Jurkat, Clone E6-1 (cell line): ENCODE results near the gene ANP32B. TPM values are rescaled to one million over a fixed set of nuclear protein-coding genes. Genes with fewer than 3 reads are reported as not detected.
"Not testable (repeated sequence)": the region's sequence is repeated elsewhere in the genome, so short reads cannot be mapped to it uniquely, and the experiment has no call there.

ENCODE experiments used
- DNase-seq: peaks from one replicate; pipeline ENCODE4 v3.0.0-alpha.2; 2011; ENCODE audit warnings: low read depth, low spot score
- H3K4me3 ChIP-seq: 2 replicates; pipeline ENCODE4 v1.5.1; 2011; ENCODE audit warnings: mild to moderate bottlenecking, low read length, control low read depth, moderate library complexity
- polyA plus RNA-seq: library from polyadenylated mRNA; unstranded; fragments of >200 nt; gene quantifications from one replicate; pipeline ENCODE4 v1.2.1, GENCODE V29; 2012; ENCODE audit warnings: missing spikeins; ENCODE audit not compliant: insufficient read length, insufficient read depth

Gene ANP32B
- polyA plus RNA-seq, result 656 TPM

DNA sequence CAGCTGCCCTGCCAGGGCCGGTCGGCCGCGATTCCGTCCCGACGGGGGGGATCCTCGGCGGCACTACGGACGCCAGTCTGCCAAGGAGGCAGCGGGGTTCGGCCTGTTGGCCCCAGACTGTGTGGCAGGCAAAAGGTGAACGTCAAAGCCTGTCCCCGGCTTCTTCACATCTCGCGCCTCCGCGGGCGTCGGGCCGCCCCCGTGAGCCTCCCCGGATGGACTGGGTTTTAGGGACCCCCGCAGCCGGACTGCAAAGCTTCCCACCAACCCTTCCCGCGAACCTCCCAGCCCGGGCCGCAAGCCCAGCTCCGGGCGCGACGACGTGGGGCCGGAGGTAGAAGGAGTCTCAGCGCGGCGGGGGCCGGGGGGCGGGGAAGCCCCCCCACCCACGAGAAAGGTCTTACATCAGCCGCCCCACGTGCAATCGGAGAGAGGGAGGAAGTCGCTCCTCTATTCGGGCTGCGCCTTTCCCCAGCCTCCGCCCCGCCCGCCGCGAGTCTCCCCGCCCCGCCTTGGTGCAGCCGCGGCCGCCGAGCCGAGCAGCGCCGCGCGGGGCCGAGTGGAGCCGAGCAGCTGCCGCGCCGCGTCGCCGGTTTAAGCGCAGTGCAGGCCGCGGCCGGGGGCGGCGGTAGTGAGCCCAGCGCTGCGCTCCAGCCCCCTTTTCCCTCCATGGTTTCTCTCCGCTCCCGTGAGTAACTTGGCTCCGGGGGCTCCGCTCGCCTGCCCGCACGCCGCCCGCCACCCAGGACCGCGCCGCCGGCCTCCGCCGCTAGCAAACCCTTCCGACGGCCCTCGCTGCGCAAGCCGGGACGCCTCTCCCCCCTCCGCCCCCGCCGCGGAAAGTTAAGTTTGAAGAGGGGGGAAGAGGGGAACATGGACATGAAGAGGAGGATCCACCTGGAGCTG is at the start of gene ANP32B:
Gene ANP32B (plus strand): TSS at position 659 of the 906 bp plus-strand sequence. CDS start 215 bp downstream, at position 874.
- peak; percentile 91 for DNase-seq
- peak within 1 kb of the TSS; percentile 77 for H3K4me3 ChIP-seq

DNA sequence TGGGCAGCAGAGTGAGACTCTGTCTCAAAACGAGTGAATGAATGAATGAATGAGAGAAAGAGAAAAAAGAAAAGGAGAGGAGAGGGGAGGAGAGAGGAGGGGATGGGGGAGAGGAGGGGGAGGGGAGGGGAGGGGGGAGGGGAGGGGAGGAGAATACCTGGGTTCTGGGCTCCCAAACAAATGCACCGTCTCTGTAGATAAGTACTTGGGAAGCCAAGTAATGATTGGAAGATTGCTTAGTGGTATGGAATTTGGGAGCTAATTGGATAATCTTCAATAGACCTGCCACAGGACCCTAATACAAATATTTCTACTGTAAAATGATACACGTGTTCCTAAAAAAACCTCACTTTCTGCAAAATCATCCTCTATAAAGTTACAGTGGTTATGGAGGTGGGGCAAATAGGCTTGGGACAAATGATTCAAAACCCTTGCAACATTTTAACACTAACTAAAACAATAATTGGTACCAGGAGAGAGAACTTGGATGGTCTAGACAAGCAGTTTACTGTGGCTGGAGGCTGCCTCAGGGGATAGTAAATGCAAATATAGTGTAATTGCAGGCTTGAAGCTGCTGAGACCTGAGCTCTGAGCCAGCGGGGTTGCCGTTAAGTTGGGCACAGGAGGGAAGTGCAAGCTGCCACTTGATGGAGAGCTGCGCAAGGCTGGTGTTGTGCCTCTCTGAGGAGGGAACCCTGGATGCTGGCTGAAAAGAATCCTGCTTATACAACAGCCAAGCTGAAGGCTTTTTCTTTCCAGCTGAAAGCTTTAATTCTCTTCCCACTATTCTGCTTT is 48.6 kb upstream of the ANP32B start:
- DNase-seq, result peak; percentile 66
- H3K4me3 ChIP-seq, result peak overlapping the region; percentile 5; the same call in 1 of the 2 replicates

DNA sequence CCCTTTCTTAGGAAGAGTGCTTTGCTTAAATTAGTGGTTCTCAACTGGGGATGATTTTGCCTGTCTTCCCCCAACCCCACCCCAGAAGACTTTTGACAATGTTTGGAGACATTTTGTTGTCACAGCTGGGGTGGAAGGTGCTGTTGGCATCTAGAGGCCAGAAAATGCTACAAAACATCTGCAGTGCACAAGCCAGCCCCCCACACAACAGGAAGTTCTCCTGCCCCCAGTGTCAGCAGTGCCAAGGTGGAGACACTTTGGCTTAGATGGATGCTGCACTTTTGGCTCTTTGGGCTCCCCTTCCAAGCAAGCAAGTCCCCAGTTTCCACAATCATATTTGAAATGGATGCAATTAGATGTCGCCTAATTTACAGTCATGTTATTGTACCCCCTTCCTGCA is 47.9 kb upstream of the ANP32B start:
- peak; percentile 45 for DNase-seq
- H3K4me3 ChIP-seq, result peak overlapping the region; percentile 5; the same call in 1 of the 2 replicates

DNA sequence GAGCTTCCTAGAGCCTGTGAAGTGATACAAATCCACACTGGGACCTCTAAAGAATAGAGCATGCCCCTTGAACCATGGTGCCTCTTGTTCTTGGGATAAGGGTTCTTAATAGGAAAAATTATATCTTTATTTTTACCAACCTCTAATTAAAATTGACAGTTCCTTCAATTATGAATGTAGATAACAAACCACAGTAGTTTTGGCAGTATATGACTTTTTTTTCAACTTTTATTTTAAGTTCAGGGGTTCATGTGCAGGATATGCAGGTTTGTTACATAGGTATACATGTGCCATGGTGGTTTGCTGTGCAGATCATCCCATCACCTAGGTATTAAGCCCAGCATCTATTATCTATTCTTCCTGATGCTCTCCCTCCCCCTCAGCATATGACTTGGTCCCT is 46.1 kb upstream of the ANP32B start:
- H3K4me3 ChIP-seq, result no peak overlapping the region
- DNase-seq, result no peak

DNA sequence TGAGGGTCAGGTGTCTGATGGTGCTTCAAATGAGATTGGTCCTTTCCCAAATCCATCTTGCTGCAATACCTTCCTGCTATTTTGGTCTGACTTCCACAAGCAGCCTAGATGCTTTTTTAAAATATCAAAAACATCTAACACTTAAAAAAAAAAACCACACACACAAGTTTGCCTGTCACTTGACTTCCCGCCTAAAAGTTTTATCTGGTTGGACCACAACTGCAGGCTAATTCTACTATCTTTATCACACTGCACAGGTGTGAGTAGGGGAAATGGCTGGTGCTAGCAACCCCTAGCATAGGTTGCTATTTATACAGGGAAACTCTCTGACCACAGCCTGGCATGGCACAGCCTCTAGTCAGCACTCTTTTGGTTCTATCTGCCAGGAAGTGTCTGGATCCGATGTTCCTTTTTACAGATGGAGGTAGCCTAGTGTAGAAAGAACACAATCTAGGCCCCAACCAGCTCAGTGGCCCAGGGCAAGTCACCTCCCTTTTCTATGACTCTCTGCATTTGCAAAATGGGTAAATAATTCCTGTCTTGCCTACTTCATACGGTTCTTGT is 45.0 kb upstream of the ANP32B start, which contains the start of gene HEMGN:
Gene HEMGN (minus strand): TSS at position 92 of the 564 bp plus-strand sequence. CDS start 36 bp downstream, at position 56.
- H3K4me3 ChIP-seq, result no peak within 1 kb of the TSS
- peak; percentile 99 for DNase-seq

DNA sequence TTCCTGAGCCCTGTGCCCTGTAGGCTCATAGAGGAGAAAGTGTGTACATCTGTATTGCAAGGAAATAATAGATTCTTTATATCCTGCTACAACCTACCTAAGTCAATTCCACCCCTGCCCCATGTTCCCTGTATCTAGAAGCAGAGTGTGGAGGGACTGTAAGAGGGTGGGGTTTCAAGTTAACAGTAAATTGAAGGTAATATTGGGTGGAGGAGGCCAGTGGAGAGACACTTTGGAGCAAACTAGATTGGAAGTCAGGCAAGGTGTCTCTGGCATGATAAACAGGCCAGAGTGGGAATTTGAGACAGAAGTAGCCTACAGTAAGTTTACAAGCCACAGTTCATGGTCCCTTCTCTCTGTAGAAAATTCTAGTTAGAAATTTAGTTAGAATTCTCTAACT is 42.9 kb upstream of the ANP32B start:
- no peak for DNase-seq

DNA sequence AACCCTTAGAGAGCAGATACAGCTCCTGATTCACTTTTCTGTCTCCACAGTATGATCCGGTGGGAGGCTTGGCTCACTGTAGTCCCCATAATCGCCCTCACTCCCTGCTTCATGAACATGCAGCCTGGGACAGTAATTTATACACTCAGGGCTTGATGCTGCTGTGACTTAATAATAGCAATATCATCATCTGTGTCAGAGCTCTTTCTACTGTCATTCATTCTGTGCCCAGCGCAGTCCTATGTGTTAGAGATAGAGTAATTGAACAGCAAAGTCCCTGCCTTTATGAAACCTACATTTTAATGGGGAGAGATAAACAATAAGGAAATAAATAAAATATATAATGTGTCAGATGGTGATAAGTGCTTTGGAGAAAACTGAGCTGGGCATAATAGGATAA is 42.4 kb upstream of the ANP32B start:
- no peak overlapping the region for H3K4me3 ChIP-seq
- no peak for DNase-seq

More for the DNA sequence above, 42.9 kb upstream of the ANP32B start:
- H3K4me3 ChIP-seq, result no peak overlapping the region

DNA sequence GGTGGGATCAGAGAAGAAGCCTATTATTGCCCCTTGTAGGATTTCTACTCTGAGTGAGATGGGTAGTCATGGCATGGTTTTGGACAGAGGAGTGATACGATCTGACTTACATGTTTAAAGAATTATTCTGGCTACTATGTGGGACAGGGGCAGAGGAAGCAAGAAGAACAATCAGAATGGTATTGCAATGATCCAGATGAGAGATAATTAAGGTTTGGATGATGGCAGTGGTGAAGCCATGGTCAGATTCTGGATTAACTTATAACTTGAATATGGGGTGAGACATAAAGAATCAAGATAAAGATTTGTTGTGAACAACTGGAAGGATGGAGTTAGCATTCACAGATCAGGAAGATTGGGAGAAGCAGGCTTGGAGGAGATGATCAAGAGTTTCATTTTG is 41.8 kb upstream of the ANP32B start:
- H3K4me3 ChIP-seq, result no peak overlapping the region
- DNase-seq, result no peak

DNA sequence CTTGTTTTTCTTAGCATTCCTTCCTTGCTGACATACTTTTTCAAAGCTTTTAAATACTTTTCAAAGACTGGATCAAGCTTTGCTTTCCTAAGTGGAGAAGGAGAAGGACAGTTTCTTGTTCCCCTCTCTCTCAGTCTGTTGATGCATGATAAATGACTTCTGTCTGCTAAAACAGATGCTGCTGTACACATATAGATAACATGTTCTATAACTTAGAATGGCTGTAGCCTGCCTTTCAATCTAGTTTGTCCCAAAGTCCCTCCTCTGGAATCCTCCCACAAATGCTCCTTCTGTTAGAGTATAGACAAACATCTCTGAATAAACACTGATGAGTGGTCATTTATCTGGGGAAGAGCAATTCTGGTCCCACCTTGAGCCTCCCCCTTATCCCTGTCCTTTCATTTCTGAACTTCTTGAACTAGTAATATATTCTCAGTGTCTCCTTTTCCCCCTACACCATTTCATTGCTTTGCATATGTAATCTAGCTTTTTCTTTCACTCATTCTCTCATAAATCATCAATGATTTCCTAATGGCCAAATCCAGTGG is 39.8 kb upstream of the ANP32B start:
- DNase-seq, result no peak
- no peak overlapping the region for H3K4me3 ChIP-seq

DNA sequence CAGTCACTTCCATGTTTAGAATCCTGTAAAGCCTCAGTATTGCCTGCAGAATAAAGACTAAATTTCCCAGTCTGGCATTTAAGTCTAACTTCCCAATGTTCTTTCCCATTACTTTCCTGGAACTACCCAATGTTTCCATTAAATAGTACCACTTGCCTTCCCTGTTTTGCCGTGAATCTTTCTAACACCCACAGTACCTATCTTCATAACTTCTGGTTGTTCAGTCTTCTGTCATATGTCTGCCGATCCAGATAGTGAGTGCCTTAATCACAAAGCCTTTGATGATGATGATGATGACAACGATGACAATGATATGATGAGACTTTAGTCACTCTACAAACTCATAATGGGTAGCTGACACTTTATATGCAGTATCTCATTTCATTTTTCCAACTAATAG is 38.5 kb upstream of the ANP32B start:
- no peak for DNase-seq
- H3K4me3 ChIP-seq, result no peak overlapping the region

DNA sequence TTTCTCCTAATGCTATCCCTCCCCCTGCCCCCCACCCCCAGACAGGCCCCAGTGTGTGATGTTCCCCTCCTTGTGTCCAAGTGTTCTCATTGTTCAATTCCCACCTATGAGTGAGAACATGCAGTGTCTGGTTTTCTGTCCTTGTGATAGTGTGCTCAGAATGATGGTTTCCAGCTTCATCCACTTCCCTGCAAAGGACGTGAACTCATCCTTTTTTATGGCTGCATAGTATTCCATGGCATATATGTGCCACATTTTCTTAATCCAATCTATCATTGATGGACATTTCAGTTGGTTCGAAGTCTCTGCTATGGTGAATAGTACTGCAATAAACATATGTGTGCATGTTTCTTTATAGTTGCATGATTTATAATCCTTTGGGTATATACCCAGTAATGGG is 37.7 kb upstream of the ANP32B start:
- DNase-seq, H3K4me3 ChIP-seq: not testable (repeated sequence)

DNA sequence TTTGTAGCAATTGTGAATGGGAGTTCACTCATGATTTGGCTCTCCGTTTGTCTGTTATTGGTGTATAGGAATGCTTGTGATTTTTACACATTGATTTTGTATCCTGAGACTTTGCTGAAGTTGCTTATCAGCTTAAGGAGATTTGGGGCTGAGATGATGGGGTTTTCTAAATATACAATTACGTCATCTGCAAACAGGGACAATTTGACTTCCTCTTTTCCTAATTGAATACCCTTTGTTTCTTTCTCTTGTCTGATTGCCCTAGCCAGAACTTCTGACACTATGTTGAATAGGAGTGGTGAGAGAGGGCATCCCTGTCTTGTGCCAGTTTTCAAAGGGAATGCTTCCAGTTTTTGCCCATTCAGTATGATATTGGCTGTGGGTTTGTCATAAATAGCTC is 36.0 kb upstream of the ANP32B start:
- not testable (repeated sequence) for H3K4me3 ChIP-seq, DNase-seq

DNA sequence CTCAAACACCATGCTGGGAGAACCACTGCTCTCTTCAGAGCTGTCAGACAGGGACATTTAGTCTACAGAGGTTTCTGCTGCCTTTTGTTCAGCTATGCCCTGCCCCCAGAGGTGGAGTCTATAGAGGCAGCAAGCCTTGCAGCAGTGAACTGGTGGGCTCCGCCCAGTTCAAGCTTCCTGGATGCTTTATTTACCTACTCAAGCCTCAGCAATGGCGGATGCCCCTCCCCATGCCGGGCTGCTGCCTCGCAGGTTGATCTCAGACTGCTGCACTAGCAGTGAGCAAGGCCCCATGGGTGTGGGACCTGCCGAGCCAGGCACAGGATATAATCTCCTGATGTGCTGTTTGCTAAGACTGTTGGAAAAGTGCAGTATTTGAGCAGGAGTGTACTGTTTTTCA is 32.3 kb upstream of the ANP32B start:
- DNase-seq, result peak; percentile 81
- not testable (repeated sequence) for H3K4me3 ChIP-seq

DNA sequence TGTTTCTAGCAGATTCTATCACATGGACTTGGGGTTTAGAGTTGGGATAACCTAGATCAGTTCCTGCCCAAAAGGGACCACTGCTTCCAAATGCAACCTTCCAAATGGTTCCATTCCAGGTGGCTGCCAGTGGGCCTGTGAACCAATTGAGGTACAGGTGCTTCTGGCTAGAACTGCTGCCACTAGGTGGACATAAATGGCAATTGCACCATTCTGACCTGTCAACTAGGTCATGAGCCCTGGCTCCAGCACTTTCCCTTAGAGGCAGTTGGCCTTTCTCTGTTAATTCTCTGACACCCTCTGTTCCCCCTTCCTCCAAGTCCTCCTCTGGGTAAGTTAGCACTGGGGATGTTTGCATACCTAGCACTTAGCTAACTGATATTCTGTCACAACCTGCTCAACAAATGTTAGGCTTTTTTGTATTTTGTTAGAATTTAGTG is 28.6 kb upstream of the ANP32B start:
- no peak overlapping the region for H3K4me3 ChIP-seq
- peak; percentile 75 for DNase-seq

DNA sequence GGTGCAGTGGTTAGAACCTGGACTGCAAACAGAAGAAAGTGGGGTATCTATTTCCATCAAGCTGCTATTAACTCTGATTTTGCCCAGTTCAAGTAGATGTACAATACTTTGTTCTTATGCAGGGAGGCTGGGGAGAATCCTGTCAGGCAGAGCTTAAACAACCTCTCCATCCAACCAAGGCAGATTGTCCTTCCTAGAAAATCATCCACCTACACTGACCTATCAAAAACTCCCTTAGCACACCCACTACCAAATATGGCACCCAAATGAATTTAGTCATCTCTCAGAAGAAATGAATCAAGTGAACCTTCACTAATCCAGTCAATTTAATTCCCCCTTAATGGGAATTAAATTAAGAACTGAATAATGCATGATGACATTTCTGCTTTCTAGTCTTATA is 26.8 kb upstream of the ANP32B start:
- no peak for DNase-seq
- H3K4me3 ChIP-seq, result no peak overlapping the region

DNA sequence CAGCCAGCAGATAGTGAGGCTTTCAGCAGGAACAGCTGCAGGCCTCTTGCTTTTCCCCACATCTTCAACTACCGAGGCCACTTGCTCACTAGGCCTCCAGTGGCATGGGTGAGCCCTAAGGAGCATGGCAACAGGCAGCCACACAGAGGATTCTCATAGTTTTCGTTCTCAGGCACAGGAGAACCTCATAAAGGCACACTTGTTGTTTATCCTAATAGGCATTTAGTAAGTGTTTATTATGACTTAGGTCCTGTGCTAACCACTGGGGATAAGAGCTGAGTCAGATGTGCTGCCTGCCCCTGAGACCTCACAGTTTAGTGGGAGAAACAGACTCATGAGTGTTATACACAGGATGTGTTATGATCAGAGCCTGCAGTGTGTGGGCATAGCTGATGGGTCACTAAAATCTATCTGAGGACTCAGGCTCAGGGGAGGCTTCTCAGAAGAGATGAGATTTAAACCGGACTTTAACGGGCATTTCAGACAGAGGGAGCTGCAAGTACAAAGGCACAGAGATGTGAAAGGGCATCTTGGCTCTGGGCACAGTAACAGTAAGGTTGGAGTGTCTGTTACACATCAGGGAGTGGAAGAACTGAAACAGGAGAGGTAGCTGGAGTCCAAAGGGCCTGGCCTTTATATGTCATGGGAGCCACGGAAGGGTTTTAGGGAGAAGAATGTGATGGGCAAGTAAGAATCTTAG is 24.2 kb upstream of the ANP32B start:
- DNase-seq, result no peak
- H3K4me3 ChIP-seq, result no peak overlapping the region

DNA sequence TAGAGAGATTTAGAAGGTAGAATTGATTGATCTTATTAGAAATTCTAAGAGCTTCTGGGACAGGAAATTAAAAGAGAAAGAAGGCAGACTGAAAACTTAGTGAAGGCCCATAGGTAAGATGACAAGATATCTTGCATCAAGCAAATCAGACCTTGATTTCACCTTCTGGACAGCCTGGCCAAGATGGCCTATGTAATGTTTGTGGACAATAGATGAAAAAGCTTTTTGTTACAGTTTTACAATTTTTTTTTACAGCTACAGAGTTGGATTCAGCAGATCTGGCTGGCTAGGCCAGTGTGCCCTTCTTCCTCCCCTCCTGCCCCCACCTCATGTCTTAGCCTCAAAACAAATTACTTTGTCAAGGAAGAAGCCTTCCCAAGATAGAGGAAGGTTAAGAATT is 23.6 kb upstream of the ANP32B start:
- no peak for DNase-seq
- no peak overlapping the region for H3K4me3 ChIP-seq

DNA sequence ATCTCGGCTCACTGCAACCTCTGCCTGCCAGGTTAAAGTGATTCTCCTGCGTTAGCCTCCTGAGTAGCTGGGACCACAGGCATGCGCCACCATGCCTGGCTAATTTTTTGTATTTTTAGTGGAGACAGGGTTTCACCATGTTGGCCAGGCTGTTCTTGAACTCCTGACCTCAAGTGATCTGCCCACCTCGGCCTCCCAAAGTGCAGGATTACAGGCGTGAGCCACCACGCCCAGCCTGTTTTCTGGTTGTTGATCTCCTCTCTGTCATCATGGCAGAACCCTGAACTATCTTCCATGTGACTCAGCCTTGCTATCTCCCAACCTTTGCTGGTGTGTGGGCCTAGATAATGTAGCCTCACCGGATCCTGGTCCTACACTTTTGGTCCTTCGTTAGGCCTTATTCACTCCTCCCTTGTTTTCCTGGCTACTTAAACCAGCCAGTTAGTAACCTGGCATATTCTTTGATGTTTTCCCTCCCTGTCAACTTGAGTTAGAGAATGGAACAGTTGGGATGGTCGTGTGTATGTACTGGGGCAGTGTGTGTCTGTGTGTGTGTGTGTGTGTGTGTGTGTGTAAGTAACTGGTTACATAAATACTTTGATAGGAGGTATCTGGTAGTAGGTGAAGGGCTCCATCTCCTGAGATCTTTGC is 22.3 kb upstream of the ANP32B start:
- DNase-seq, H3K4me3 ChIP-seq: not testable (repeated sequence)
